ENCODE results near the gene NXPH3.

DNA sequence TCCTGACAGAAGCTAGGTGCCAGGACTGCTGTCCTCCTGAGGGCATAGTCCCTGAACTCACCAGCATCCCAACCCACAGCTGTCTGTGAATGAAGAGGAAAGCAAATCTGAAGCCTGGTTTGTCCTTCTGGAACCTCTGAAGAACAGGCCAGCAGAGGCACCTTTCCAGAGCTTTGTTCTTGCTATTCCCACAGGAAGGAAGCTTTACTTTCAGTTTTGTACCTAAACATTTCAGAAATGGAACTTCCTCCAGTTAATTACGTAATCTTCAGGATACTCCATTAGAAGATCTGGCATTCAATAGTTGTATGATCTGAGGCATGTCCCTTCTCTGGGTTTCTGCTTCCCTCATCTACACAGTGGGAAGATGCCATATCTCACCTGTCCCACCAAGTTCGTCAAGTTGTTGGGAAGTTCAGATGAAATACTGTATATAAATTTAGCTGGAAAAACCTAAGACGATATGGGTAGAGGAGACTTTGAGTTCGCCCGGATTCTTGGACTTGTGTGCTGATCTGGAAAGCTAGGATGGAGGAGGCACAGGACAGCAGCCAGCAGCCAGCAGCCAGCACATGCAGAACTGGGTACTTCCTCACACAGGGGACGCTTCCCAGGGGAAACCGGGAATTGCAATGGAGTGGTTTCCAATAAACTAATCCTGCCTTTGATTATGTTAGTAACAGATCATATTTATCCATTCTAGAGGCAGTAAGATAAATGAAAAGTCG lies 22.4 kb downstream of the NXPH3 start:
- TF ChIP-seq TAF1 (IDR thresholded peaks at IDR 0.05; ENCODE audit: borderline replicate concordance, low read depth, low read length): no peak
- TF ChIP-seq EZH2phosphoT487 (IDR thresholded peaks at IDR 0.05; ENCODE audit: borderline replicate concordance, low read depth): no peak
- TF ChIP-seq, protein P1, sequence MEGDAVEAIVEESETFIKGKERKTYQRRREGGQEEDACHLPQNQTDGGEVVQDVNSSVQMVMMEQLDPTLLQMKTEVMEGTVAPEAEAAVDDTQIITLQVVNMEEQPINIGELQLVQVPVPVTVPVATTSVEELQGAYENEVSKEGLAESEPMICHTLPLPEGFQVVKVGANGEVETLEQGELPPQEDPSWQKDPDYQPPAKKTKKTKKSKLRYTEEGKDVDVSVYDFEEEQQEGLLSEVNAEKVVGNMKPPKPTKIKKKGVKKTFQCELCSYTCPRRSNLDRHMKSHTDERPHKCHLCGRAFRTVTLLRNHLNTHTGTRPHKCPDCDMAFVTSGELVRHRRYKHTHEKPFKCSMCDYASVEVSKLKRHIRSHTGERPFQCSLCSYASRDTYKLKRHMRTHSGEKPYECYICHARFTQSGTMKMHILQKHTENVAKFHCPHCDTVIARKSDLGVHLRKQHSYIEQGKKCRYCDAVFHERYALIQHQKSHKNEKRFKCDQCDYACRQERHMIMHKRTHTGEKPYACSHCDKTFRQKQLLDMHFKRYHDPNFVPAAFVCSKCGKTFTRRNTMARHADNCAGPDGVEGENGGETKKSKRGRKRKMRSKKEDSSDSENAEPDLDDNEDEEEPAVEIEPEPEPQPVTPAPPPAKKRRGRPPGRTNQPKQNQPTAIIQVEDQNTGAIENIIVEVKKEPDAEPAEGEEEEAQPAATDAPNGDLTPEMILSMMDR (IDR thresholded peaks at IDR 0.05): no peak
- no peak for TF ChIP-seq FOXM1 (IDR thresholded peaks at IDR 0.05; ENCODE audit: low read depth)
- TF ChIP-seq, protein P2, sequence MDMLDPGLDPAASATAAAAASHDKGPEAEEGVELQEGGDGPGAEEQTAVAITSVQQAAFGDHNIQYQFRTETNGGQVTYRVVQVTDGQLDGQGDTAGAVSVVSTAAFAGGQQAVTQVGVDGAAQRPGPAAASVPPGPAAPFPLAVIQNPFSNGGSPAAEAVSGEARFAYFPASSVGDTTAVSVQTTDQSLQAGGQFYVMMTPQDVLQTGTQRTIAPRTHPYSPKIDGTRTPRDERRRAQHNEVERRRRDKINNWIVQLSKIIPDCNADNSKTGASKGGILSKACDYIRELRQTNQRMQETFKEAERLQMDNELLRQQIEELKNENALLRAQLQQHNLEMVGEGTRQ (IDR thresholded peaks at IDR 0.05; ENCODE audit: borderline replicate concordance, low read depth, low read length): no peak
- TF ChIP-seq, protein P3, sequence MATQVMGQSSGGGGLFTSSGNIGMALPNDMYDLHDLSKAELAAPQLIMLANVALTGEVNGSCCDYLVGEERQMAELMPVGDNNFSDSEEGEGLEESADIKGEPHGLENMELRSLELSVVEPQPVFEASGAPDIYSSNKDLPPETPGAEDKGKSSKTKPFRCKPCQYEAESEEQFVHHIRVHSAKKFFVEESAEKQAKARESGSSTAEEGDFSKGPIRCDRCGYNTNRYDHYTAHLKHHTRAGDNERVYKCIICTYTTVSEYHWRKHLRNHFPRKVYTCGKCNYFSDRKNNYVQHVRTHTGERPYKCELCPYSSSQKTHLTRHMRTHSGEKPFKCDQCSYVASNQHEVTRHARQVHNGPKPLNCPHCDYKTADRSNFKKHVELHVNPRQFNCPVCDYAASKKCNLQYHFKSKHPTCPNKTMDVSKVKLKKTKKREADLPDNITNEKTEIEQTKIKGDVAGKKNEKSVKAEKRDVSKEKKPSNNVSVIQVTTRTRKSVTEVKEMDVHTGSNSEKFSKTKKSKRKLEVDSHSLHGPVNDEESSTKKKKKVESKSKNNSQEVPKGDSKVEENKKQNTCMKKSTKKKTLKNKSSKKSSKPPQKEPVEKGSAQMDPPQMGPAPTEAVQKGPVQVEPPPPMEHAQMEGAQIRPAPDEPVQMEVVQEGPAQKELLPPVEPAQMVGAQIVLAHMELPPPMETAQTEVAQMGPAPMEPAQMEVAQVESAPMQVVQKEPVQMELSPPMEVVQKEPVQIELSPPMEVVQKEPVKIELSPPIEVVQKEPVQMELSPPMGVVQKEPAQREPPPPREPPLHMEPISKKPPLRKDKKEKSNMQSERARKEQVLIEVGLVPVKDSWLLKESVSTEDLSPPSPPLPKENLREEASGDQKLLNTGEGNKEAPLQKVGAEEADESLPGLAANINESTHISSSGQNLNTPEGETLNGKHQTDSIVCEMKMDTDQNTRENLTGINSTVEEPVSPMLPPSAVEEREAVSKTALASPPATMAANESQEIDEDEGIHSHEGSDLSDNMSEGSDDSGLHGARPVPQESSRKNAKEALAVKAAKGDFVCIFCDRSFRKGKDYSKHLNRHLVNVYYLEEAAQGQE (IDR thresholded peaks at IDR 0.05; ENCODE audit: low read depth, low read length): no peak

Data from SK-N-SH (cell line).